ENCODE results near the gene KRT73.

KRT73 gene

DNA sequence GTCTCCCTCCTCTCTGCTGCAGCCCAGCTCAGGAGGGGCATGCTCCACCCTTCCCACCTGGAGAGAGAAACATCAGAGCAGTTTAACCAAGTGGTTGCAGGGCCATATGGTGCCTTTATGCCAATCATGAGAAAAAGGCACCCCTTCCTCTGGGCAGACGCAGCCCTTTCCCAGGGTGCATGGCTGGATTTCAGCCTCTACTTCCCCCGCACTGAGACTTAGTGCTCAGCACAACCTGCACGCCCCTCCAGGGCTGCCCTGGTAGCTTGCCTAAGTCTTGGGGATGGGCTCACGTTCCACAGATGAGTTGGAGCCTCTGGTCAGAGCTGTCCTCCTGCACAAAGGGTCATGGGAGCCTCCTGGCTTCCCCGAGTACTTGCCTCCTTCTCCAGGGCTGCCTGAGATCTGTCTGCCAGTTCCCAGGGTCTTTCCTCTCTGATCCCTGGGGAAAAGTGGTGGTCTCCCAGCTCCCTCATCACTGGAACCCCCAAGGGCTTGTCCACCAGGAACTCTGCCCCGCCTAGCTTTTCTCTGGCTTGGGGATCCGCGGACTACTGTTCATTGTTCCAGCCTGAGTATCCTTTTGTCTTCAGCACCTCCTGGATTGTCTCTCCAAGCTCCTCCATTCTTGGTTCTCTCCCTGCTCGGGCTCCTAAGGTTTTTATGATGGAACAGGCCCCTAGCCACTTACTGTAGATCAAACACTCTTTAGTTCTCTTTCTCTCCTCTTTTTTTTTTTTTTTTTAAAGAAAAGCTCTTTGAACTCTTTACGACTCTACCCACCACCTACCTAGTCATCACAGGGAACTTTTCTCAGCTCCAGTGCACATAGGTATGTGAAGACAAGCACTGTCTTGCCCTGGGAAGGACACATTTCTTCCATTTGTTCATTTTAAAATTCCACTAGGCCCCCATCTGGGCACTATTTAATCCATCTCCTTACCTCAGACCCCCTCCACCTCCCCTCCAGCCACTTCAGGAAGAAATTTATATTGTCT is 38.6 kb downstream of the KRT73 start:
- DNase-seq (ENCODE audit: low read depth), result no peak
- TF ChIP-seq, protein P1, sequence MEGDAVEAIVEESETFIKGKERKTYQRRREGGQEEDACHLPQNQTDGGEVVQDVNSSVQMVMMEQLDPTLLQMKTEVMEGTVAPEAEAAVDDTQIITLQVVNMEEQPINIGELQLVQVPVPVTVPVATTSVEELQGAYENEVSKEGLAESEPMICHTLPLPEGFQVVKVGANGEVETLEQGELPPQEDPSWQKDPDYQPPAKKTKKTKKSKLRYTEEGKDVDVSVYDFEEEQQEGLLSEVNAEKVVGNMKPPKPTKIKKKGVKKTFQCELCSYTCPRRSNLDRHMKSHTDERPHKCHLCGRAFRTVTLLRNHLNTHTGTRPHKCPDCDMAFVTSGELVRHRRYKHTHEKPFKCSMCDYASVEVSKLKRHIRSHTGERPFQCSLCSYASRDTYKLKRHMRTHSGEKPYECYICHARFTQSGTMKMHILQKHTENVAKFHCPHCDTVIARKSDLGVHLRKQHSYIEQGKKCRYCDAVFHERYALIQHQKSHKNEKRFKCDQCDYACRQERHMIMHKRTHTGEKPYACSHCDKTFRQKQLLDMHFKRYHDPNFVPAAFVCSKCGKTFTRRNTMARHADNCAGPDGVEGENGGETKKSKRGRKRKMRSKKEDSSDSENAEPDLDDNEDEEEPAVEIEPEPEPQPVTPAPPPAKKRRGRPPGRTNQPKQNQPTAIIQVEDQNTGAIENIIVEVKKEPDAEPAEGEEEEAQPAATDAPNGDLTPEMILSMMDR (IDR thresholded peaks at IDR 0.05; ENCODE audit: control insufficient read depth, extremely low read depth, insufficient read depth), result no peak
- H3K4me3 ChIP-seq (ENCODE audit: low read depth, low read length), result no peak overlapping the region

GRCh38 chr12:52578469-52578868 is 39.9 kb downstream of the KRT73 start:
- TF ChIP-seq, protein P1 (IDR thresholded peaks at IDR 0.05; ENCODE audit: control insufficient read depth, extremely low read depth, insufficient read depth), result no peak
- DNase-seq (ENCODE audit: low read depth), result no peak
- no peak overlapping the region for H3K4me3 ChIP-seq (ENCODE audit: low read depth, low read length)

DNA sequence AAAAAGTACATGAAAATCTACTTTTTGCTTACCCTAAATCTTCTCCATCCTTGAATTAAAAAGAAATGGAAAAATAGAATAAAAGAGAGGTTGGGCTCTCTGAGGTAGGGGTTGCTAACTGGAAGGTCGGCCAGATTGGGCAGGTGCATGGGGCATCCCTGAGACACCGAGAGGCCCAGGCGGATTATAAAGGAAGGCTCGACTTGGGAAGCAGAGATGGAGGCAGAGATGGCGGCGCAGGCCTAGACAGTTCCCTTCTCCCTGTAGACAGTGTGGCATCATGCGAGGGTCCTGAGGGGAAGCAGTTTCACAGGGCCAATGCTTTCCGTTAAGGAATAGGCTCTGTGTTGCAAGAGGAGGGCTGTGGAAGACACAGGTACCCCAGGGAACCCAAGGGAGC is 41.0 kb downstream of the KRT73 start:
- TF ChIP-seq, protein P1 (IDR thresholded peaks at IDR 0.05; ENCODE audit: control insufficient read depth, extremely low read depth, insufficient read depth), result no peak
- H3K4me3 ChIP-seq (ENCODE audit: low read depth, low read length), result no peak overlapping the region
- no peak for DNase-seq (ENCODE audit: low read depth)

DNA sequence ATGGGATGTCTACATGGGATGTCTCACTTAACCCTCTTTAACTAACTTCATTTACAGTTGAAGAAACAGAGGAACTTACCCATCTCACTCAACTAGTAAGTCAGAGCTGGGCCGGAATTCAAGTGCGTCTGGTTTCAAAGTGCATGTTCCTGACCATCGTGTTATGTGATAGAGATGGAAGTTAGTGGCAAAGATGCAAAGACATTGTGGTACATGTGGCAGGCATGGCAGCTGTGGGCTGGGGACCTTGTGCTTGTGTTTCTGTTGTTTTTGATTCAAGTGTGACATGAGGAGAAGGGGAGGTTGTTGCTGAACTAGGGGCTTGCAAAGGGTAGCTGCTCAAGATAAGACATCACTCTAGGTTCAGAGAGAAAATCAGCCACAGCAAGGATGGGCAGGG is 42.4 kb downstream of the KRT73 start:
- no peak overlapping the region for H3K4me3 ChIP-seq (ENCODE audit: low read depth, low read length)
- TF ChIP-seq, protein P1 (IDR thresholded peaks at IDR 0.05; ENCODE audit: control insufficient read depth, extremely low read depth, insufficient read depth), result no peak

DNA sequence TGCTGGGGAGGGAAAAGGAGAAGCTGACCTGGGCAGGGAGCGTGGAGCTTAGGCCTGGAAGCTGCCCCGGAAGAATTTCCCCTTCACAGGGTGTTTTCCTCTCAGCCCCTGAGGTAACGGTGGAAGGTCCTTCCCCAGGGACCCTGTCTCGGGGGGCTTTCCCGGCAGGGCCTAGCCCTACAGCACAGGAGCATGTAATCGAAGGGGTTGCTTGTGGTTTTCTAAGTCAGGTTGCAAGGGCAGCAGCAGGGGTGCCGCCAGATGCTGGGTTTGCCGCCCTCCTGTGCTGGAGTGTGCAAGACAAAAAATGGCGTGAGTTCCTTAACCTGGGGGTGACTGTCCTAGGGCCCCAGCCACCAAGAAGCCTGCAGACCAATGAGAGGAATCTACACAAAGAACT is 43.1 kb downstream of the KRT73 start:
- TF ChIP-seq, protein P1 (IDR thresholded peaks at IDR 0.05; ENCODE audit: control insufficient read depth, extremely low read depth, insufficient read depth), result no peak
- DNase-seq (ENCODE audit: low read depth), result no peak
- no peak overlapping the region for H3K4me3 ChIP-seq (ENCODE audit: low read depth, low read length)

More for the DNA sequence above, 42.4 kb downstream of the KRT73 start:
- DNase-seq (ENCODE audit: low read depth), result no peak

DNA sequence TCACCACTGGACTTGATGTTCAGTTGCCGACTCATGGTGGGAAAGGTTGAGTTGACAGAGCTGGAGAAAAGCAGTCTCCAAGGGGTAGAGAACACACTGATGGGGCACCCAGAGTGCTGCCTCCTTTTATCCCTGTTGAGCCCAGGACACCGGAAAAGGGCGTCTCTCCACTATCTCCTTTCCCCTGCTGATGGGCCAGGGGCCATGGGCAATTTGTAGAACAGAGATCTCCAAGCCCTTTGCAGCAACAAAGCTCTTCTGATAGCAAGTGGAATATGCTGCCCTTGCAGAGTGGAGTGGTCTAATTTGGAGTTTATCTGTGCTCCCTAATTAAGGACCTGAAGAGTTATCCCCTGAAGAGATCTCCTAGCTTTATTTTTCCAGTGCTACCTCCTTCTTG is 44.6 kb downstream of the KRT73 start, which contains the start of gene KRT74:
Gene KRT74, minus strand, starts transcription at position 101 of the 400 bp plus-strand sequence. Its CDS starts 66 bp downstream, at position 35.
- DNase-seq (ENCODE audit: low read depth), result no peak
- TF ChIP-seq, protein P1 (IDR thresholded peaks at IDR 0.05; ENCODE audit: control insufficient read depth, extremely low read depth, insufficient read depth), result no peak

More for the DNA sequence above, 44.6 kb downstream of the KRT73 start, which contains the start of gene KRT74:
- no peak within 1 kb of the TSS for H3K4me3 ChIP-seq (ENCODE audit: low read depth, low read length)
